ENCODE data around the gene SNX18. TPM values are rescaled to one million over a fixed set of nuclear protein-coding genes. Genes with fewer than 3 reads are reported as not detected.

Gene SNX18
- total RNA-seq, 1 experiment from 2014 or later, result 16.0 TPM

- no peak for DNase-seq (ENCODE audit: low read depth, low spot score)
- H2AFZ ChIP-seq (ENCODE audit: low read depth, low read length, poor library complexity, severe bottlenecking), result no peak overlapping the region
- H3K4me2 ChIP-seq (ENCODE audit: low read length), result no peak overlapping the region
- no peak overlapping the region for H3K9ac ChIP-seq (ENCODE audit: low read length)
- TF ChIP-seq FOSL1 (IDR thresholded peaks at IDR 0.05; ENCODE audit: low read depth) (no peak), YY1 (IDR thresholded peaks at IDR 0.05; ENCODE audit: extremely low read depth, insufficient replicate concordance, low read depth, low read length) (no peak)
- intact Hi-C loops (cut with micrococcal nuclease), result no loop called here
- RAD21 ChIA-PET (ENCODE audit: low non-redundant PET in 1 of 2, low total read pairs in 2 of 2, uncharacterized antibody in 2 of 2, unreplicated experiment in 2 of 2), result no interaction called here
- POLR2A ChIA-PET, result no interaction called here
- H4K20me1 ChIP-seq (ENCODE audit: insufficient read depth), result peaks cover 4% of the 10 kb centered on the region; the same call in 1 of the 2 replicates
- H3K79me2 ChIP-seq (ENCODE audit: insufficient read depth, low read length), result peaks cover 63% of the 10 kb centered on the region
- H3K36me3 ChIP-seq (ENCODE audit: control insufficient read depth in 1 of 2, insufficient read depth in 2 of 2, low read length in 2 of 2), result 0 out of 4 replicates have a peak, but pooled peaks cover 0 to 10% of the 10 kb centered on the region in 2 experiments
- H3K4me3 ChIP-seq (replicated peaks in 1 of 2; ENCODE audit: low read depth in 1 of 2, low read length in 2 of 2), result no peak overlapping the region
- CTCF ChIA-PET, result interaction anchor here (1.8 kb wide), 1 partner anchor 344 kb away, joined by 6 read pairs; no protein-coding TSS in a partner anchor
- H3K27ac ChIP-seq (ENCODE audit: low read depth, low read length), result no peak overlapping the region
- no peaks in the 10 kb centered on the region for H3K9me2 ChIP-seq (ENCODE audit: insufficient read depth)
- no peak for ATAC-seq
- no peaks in the 10 kb centered on the region for H3K27me3 ChIP-seq (ENCODE audit: insufficient read depth, low read length)
- peaks cover under 1 to 4% of the 10 kb centered on the region in 2 experiments; a peak in 1 of 4 replicates for H3K4me1 ChIP-seq (ENCODE audit: control insufficient read depth in 1 of 2, insufficient read depth in 2 of 2, low read length in 2 of 2)
- no peaks in the 10 kb centered on the region for H3K9me3 ChIP-seq (ENCODE audit: control insufficient read depth in 1 of 2, insufficient read depth in 1 of 2, low read depth in 1 of 2, low read length in 2 of 2)
- no TSS peak for BruUV-seq (replicated peaks)
These were observed 6.0 kb downstream of the SNX18 start for GRCh38 chr5:54523534-54523933.

- TF ChIP-seq ZBTB33 (IDR thresholded peaks at IDR 0.05; ENCODE audit: extremely low read depth, insufficient replicate concordance, low read length), result no peak
- no peak for TF ChIP-seq ZNF274 (IDR thresholded peaks at IDR 0.05; ENCODE audit: low read depth, low read length)
- TF ChIP-seq POLR2AphosphoS5 (IDR thresholded peaks at IDR 0.05; ENCODE audit: low read depth, low read length), result no peak
- no peak for TF ChIP-seq SRF (IDR thresholded peaks at IDR 0.05; ENCODE audit: low read depth)
- no peak for TF ChIP-seq ZFX (IDR thresholded peaks at IDR 0.05)
- H3K9ac ChIP-seq (ENCODE audit: low read length), result no peak overlapping the region
- RAD21 ChIA-PET (ENCODE audit: low non-redundant PET in 1 of 2, low total read pairs in 2 of 2, uncharacterized antibody in 2 of 2, unreplicated experiment in 2 of 2), result no interaction called here
- DNase-seq (ENCODE audit: low read depth, low spot score) (no peak), ATAC-seq (no peak)
- intact Hi-C loops (cut with micrococcal nuclease), result no loop called here
- H3K27me3 ChIP-seq (ENCODE audit: insufficient read depth, low read length), result no peaks in the 10 kb centered on the region
- CTCF ChIA-PET, result interaction anchor here (1.8 kb wide), 1 partner anchor 343 kb away, joined by 6 read pairs; no protein-coding TSS in a partner anchor
- no peak overlapping the region for H2AFZ ChIP-seq (ENCODE audit: low read depth, low read length, poor library complexity, severe bottlenecking)
- no peaks in the 10 kb centered on the region for H3K4me1 ChIP-seq (ENCODE audit: control insufficient read depth in 1 of 2, insufficient read depth in 2 of 2, low read length in 2 of 2)
- BruUV-seq (replicated peaks), result no TSS peak
- H3K4me2 ChIP-seq (ENCODE audit: low read length), result no peak overlapping the region
- peaks cover 4% of the 10 kb centered on the region; the same call in 1 of the 2 replicates for H4K20me1 ChIP-seq (ENCODE audit: insufficient read depth)
- H3K79me2 ChIP-seq (ENCODE audit: insufficient read depth, low read length), result peaks cover 63% of the 10 kb centered on the region
- no peak overlapping the region for H3K4me3 ChIP-seq (replicated peaks in 1 of 2; ENCODE audit: low read depth in 1 of 2, low read length in 2 of 2)
- H3K36me3 ChIP-seq (ENCODE audit: control insufficient read depth in 1 of 2, insufficient read depth in 2 of 2, low read length in 2 of 2), result 0 out of 4 replicates have a peak, but pooled peaks cover 0 to 10% of the 10 kb centered on the region in 2 experiments
- no peaks in the 10 kb centered on the region for H3K9me2 ChIP-seq (ENCODE audit: insufficient read depth)
- POLR2A ChIA-PET, result no interaction called here
- H3K27ac ChIP-seq (ENCODE audit: low read depth, low read length), result no peak overlapping the region
- H3K9me3 ChIP-seq (ENCODE audit: control insufficient read depth in 1 of 2, insufficient read depth in 1 of 2, low read depth in 1 of 2, low read length in 2 of 2), result no peaks in the 10 kb centered on the region
These were observed 6.5 kb downstream of the SNX18 start for GRCh38 chr5:54524082-54524481.
